GM23338 (cell line): Measurements from ENCODE around the gene ALG14. TPM values are rescaled to one million over a fixed set of nuclear protein-coding genes. Genes with fewer than 3 reads are reported as not detected.

Source experiments
- ATAC-seq: fragments of 200-7000 bp; cut with Tn5 transposase; 3 replicates; pipeline ENCODE4 v1.9.1; 2020
- DNase-seq: peaks from one replicate; pipeline ENCODE4 v3.0.0-alpha.2; 2015; ENCODE audit warnings: low spot score
- H2AFZ ChIP-seq: fragments of 200-600 bp; sonication (generic); 2 replicates; pipeline ENCODE4 v1.8.0; 2016; ENCODE audit warnings: antibody characterized with exemption, mild to moderate bottlenecking, moderate library complexity
- H3F3A ChIP-seq: fragments of 200-600 bp; sonication (generic); replicated peaks from 2 replicates; pipeline ENCODE4 v1.8.0; 2017; ENCODE audit warnings: antibody characterized with exemption, mixed run types, low read depth
- H3K27ac ChIP-seq: fragments of 200-600 bp; sonication (generic); 2 replicates; pipeline ENCODE4 v1.6.1; 2016; ENCODE audit warnings: low read depth
- H3K27me3 ChIP-seq: fragments of 200-600 bp; sonication (generic); 2 replicates; pipeline ENCODE4 v1.8.0; 2016; ENCODE audit warnings: mild to moderate bottlenecking, mixed run types, moderate library complexity; ENCODE audit not compliant: insufficient read depth
- H3K36me3 ChIP-seq: fragments of 200-600 bp; sonication (generic); 2 replicates; pipeline ENCODE4 v1.8.0; 2016; ENCODE audit warnings: mild to moderate bottlenecking; ENCODE audit not compliant: insufficient read depth
- H3K4me1 ChIP-seq: fragments of 200-600 bp; sonication (generic); 2 replicates; pipeline ENCODE4 v1.8.0; 2016; ENCODE audit warnings: mild to moderate bottlenecking, moderate library complexity; ENCODE audit not compliant: insufficient read depth
- H3K4me2 ChIP-seq: fragments of 200-600 bp; sonication (generic); 2 replicates; pipeline ENCODE4 v1.7.1; 2017; ENCODE audit warnings: mixed run types
- H3K4me3 ChIP-seq: fragments of 200-600 bp; sonication (generic); 2 replicates; pipeline ENCODE4 v1.6.1; 2016; ENCODE audit warnings: mixed run types
- H3K79me2 ChIP-seq: fragments of 200-600 bp; sonication (generic); replicated peaks from 2 replicates; pipeline ENCODE4 v1.8.0; 2017; ENCODE audit warnings: mild to moderate bottlenecking; ENCODE audit not compliant: insufficient read depth
- H3K9me2 ChIP-seq: fragments of 200-600 bp; sonication (generic); 2 replicates; pipeline ENCODE4 v1.8.0; 2017; ENCODE audit not compliant: insufficient read depth
- H4K20me1 ChIP-seq: fragments of 200-600 bp; sonication (generic); replicated peaks from 2 replicates; pipeline ENCODE4 v1.8.0; 2017; ENCODE audit warnings: mild to moderate bottlenecking; ENCODE audit not compliant: insufficient read depth
- H3K27ac Mint-ChIP-seq: 2 replicates; pipeline ENCODE4 v1.8.0; 2020; ENCODE audit warnings: inconsistent platforms, mild to moderate bottlenecking, moderate library complexity, mixed read lengths
- H3K27me3 Mint-ChIP-seq: 3 replicates; pipeline ENCODE4 v1.8.0; 2022; ENCODE audit warnings: low read depth, mild to moderate bottlenecking, moderate library complexity, mixed read lengths, inconsistent platforms; ENCODE audit not compliant: insufficient read depth, poor library complexity
- H3K36me3 Mint-ChIP-seq: 3 replicates; pipeline ENCODE4 v1.8.0; 2021; ENCODE audit warnings: low read depth, mild to moderate bottlenecking, inconsistent platforms, moderate library complexity, mixed read lengths
- H3K4me1 Mint-ChIP-seq: 3 replicates; pipeline ENCODE4 v1.8.0; 2020; ENCODE audit warnings: mild to moderate bottlenecking, inconsistent platforms, mixed read lengths
- H3K4me3 Mint-ChIP-seq: 3 replicates; pipeline ENCODE4 v1.8.0; 2021; ENCODE audit warnings: moderate library complexity, mild to moderate bottlenecking, inconsistent platforms, mixed read lengths
- H3K9me3 Mint-ChIP-seq: 3 replicates; pipeline ENCODE4 v1.8.0; 2020; ENCODE audit warnings: moderate library complexity, mild to moderate bottlenecking, inconsistent platforms, mixed read lengths
- CREB1 ChIP-seq: fragments of 250-450 bp; sonication (Bioruptor Pico); IDR thresholded peaks from 2 replicates; pipeline ENCODE4 v1.5.0; 2020; ENCODE audit warnings: low read depth, mild to moderate bottlenecking, moderate library complexity
- CTCF ChIP-seq, 2 experiments: fragments of 200-600 bp in 1 of 2; sonication (generic) in 1 of 2; conservative IDR thresholded peaks; 2 replicates each; pipeline versions ENCODE4 v1.5.1 to v1.6.1; 2016 to 2017; ENCODE audit warnings: antibody characterized with exemption in 2 of 2, low read depth in 2 of 2, mild to moderate bottlenecking in 2 of 2, moderate library complexity in 1 of 2
- EZH2 ChIP-seq: fragments of 200-600 bp; sonication (generic); IDR thresholded peaks from one replicate; pipeline ENCODE4 v1.8.0; 2017; ENCODE audit warnings: antibody characterized with exemption, mild to moderate bottlenecking, low read depth; ENCODE audit not compliant: unreplicated experiment
- EZH2phosphoT487 ChIP-seq: fragments of 200-600 bp; sonication (generic); IDR thresholded peaks from one replicate; pipeline ENCODE4 v1.8.1; 2018; ENCODE audit warnings: antibody characterized with exemption; ENCODE audit not compliant: unreplicated experiment
- JUNB ChIP-seq: IDR thresholded peaks from one replicate; pipeline ENCODE4 v1.6.1; 2016; ENCODE audit warnings: antibody characterized with exemption; ENCODE audit not compliant: unreplicated experiment
- NANOG ChIP-seq: IDR thresholded peaks from 2 replicates; pipeline ENCODE4 v1.6.1; 2016; ENCODE audit warnings: antibody characterized with exemption, borderline replicate concordance
- POLR2AphosphoS5 ChIP-seq: IDR thresholded peaks from 2 replicates; pipeline ENCODE4 v1.6.1; 2016; ENCODE audit warnings: antibody characterized with exemption, low read depth
- REST ChIP-seq: IDR thresholded peaks from one replicate; pipeline ENCODE4 v1.6.1; 2018; ENCODE audit warnings: antibody characterized with exemption; ENCODE audit not compliant: unreplicated experiment
- STAT1 ChIP-seq: IDR thresholded peaks from one replicate; pipeline ENCODE4 v1.6.1; 2016; ENCODE audit warnings: antibody characterized with exemption; ENCODE audit not compliant: unreplicated experiment
- ZNF114 ChIP-seq: fragments of 250-450 bp; sonication (Bioruptor Pico); IDR thresholded peaks from 2 replicates; pipeline ENCODE4 v1.5.0; 2020; ENCODE audit warnings: mild to moderate bottlenecking, moderate library complexity
- ZNF331 ChIP-seq: fragments of 250-450 bp; sonication (Bioruptor Pico); IDR thresholded peaks from 2 replicates; pipeline ENCODE4 v1.5.0; 2020; ENCODE audit warnings: low read depth, mild to moderate bottlenecking, moderate library complexity
- ZNF462 ChIP-seq: fragments of 250-450 bp; sonication (Bioruptor Pico); IDR thresholded peaks from 2 replicates; pipeline ENCODE4 v1.5.0; 2020; ENCODE audit warnings: mild to moderate bottlenecking, moderate library complexity
- polyA plus RNA-seq: library from polyadenylated mRNA; unstranded; fragments of >200 nt; fragmentation: Nextera tagmentation; extraction: Ambion mirVana; gene quantifications from 2 replicates; pipeline ENCODE4 v1.2.1, GENCODE V29; 2016
- total RNA-seq: library from RNA; depleted of rRNA; stranded (reverse); fragments of >200 nt; shearing (Covaris generic); gene quantifications from 2 replicates; pipeline ENCODE4 v1.2.3, GENCODE V29; 2014
- TF ChIP-seq, protein P1 (sequence below): IDR thresholded peaks from 2 replicates; pipeline ENCODE4 v1.6.1; 2016; ENCODE audit warnings: antibody characterized with exemption

The ALG14 gene
- total and polyA plus RNA-seq, 2 experiments from 2014 or later: 0.42 to 2.8 TPM

DNA sequence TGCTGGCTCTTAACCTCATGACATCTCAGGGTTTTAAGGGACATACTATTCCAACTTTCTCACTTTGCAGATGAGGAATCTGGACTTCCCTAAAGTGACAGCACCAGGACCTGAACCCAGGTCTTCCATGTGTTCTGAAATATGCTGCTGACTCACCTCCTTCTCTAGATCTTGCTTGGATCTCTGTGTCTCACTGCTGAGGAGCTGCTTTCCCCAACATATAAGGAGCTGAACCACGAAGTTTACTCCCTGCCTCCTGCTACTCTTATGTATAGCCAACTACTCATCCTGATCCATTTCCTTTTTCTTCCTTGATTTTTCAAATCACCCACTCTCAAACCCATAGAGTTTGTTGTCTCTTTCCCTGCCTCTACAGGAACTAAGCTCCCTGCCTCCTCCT lies 38.2 kb downstream of the ALG14 start:
- no peaks in the 10 kb centered on the region for H3F3A ChIP-seq
- H3K4me1 ChIP-seq: no peaks in the 10 kb centered on the region
- peaks cover 4% of the 10 kb centered on the region for H3K9me2 ChIP-seq
- Mint-ChIP-seq H3K9me3 (no peaks in the 10 kb centered on the region), H3K4me3 (no peak overlapping the region), H3K27ac (no peak overlapping the region), H3K36me3 (no peaks in the 10 kb centered on the region), H3K4me1 (0 out of 3 replicates have a peak, but pooled peaks cover 3% of the 10 kb centered on the region), H3K27me3 (no peaks in the 10 kb centered on the region)
- no peaks in the 10 kb centered on the region for H3K27me3 ChIP-seq
- H2AFZ ChIP-seq: no peak overlapping the region
- no peak overlapping the region for H3K4me3 ChIP-seq
- H3K27ac ChIP-seq: no peak overlapping the region
- no peaks in the 10 kb centered on the region; the same call in 1 of the 2 replicates for H4K20me1 ChIP-seq
- no peaks in the 10 kb centered on the region for H3K79me2 ChIP-seq
- no peaks in the 10 kb centered on the region for H3K36me3 ChIP-seq
- no peak overlapping the region for H3K4me2 ChIP-seq
- no peak for ATAC-seq
- no peak for DNase-seq
- TF ChIP-seq JUNB (no peak), ZNF114 (CRISPR knock-in tag) (no peak), EZH2 (no peak), CTCF (conservative IDR thresholded peaks at IDR 0.05; ENCODE audit: low read depth in 2 of 2) (no peak), CREB1 (CRISPR knock-in tag) (no peak), NANOG (no peak), STAT1 (no peak), POLR2AphosphoS5 (no peak), ZNF331 (CRISPR knock-in tag) (no peak), REST (no peak), EZH2phosphoT487 (no peak), ZNF462 (CRISPR knock-in tag) (no peak)
- TF ChIP-seq, protein P1, sequence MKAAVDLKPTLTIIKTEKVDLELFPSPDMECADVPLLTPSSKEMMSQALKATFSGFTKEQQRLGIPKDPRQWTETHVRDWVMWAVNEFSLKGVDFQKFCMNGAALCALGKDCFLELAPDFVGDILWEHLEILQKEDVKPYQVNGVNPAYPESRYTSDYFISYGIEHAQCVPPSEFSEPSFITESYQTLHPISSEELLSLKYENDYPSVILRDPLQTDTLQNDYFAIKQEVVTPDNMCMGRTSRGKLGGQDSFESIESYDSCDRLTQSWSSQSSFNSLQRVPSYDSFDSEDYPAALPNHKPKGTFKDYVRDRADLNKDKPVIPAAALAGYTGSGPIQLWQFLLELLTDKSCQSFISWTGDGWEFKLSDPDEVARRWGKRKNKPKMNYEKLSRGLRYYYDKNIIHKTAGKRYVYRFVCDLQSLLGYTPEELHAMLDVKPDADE: no peak
